ENCODE measurements around the gene FBXO9.
"Not testable (repeated sequence)": the region's sequence is repeated elsewhere in the genome, so short reads cannot be mapped to it uniquely, and the experiment has no call there.

Gene FBXO9

DNA sequence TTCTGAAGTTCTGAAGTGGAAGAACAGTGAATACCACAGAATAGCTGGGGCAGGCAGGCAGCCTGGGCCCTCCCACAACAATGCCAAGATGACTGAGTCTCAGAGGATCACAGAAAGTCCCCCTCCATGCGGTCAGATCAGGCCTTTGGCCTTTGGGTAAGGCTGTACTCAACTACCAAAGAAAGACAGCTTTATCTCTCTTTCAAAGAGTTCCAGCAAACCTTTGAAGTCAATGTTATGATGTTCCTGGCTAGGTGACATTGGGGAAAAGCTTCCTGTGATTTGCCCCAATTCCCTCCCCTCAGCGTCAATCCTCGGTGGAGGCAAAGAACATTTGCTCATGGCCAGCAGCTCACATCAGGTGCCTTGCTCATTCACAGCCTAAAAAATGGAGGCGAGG is 10.7 kb upstream of the FBXO9 start:
- DNase-seq (ENCODE audit: low read depth, low spot score) = no peak
- in situ Hi-C loops (cut with HindIII; ENCODE audit: low sequenced_read_pairs) = no loop called here
- TF ChIP-seq CTCF (IDR thresholded peaks at IDR 0.05; ENCODE audit: low read depth, low read length) = no peak
- no peak overlapping the region for H3K4me3 ChIP-seq (ENCODE audit: low read depth, low read length)

- H3K4me3 ChIP-seq (ENCODE audit: low read depth, low read length) = no peak overlapping the region
- in situ Hi-C loops (cut with HindIII; ENCODE audit: low sequenced_read_pairs) = no loop called here
- no peak for DNase-seq (ENCODE audit: low read depth, low spot score)
- no peak for TF ChIP-seq CTCF (IDR thresholded peaks at IDR 0.05; ENCODE audit: low read depth, low read length)
Observed at GRCh38 chr6:53055873-53056272, 9.3 kb upstream of the FBXO9 start.

GRCh38 chr6:53056273-53056672 is 8.9 kb upstream of the FBXO9 start:
- no peak for TF ChIP-seq CTCF (IDR thresholded peaks at IDR 0.05; ENCODE audit: low read depth, low read length)
- in situ Hi-C loops (cut with HindIII; ENCODE audit: low sequenced_read_pairs) = no loop called here
- DNase-seq (ENCODE audit: low read depth, low spot score) = no peak
- no peak overlapping the region for H3K4me3 ChIP-seq (ENCODE audit: low read depth, low read length)

- no peak for TF ChIP-seq CTCF (IDR thresholded peaks at IDR 0.05; ENCODE audit: low read depth, low read length)
- no peak overlapping the region for H3K4me3 ChIP-seq (ENCODE audit: low read depth, low read length)
- no peak for DNase-seq (ENCODE audit: low read depth, low spot score)
- in situ Hi-C loops (cut with HindIII; ENCODE audit: low sequenced_read_pairs) = no loop called here
Observed at GRCh38 chr6:53058388-53059195, 6.6 kb upstream of the FBXO9 start.

DNA sequence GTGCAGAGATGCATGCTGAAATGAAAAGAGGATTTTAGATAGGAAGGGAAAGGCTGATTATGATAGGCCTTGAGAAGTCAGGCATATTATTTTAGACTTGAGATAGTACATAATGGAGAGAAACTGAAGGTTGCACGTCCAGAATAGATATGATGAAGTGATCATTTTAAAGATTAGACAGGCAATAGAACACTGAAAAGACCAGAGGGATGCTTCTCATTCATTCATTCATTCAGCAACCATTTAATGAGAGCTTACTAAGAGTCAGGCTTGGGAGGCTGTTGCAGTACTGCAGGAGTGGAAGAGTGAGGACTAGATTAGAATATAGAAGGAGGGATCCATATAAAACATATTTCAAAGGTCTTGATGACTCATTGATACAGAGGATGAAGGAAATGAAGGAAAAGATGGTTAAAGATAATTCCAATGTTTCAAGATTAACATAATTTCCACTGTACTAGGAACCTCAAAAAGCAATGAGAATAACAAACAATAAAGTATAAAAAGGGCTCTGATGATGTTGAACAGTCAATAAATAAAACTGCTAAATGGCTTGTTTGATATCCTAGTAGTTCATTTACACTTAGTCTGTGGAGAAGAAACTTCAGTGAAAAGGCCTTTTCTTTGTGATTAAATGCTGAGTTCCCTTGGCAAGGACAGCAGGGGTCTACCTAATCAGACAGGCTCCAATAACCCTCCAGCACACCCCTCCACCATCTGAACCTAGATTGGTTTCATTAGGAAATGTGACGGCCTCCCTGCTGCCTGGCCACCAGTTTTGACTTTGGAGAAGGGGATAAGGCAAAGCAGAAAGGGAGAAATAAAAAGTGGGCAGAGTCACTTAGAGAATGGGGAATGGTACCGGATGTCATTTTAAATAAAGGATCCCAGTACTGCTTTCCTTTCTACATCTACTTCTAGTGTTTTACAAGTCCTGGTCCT is 5.3 kb upstream of the FBXO9 start:
- TF ChIP-seq CTCF (IDR thresholded peaks at IDR 0.05; ENCODE audit: low read depth, low read length) = no peak
- H3K4me3 ChIP-seq (ENCODE audit: low read depth, low read length) = peak overlapping the region; percentile 76
- in situ Hi-C loops (cut with HindIII; ENCODE audit: low sequenced_read_pairs) = no loop called here
- DNase-seq (ENCODE audit: low read depth, low spot score) = no peak

DNA sequence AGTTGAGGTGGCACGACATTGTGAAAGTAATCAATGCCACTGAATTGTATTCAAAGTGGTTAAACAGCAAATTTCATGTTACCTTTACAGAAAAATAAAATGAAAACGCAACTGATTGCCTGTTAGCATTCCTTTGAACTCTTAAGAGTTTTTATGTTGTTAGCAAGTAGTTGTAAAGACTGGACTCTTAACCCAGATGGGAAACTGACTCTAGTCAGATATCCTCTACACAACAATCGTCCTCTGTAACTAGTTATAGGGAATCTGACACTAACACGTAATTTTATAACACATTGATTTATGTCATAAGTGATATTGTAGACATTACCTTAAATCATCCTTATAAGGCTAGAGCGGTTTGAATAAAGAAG is 3.0 kb upstream of the FBXO9 start:
- no peak for DNase-seq (ENCODE audit: low read depth, low spot score)
- TF ChIP-seq CTCF (IDR thresholded peaks at IDR 0.05; ENCODE audit: low read depth, low read length) = no peak
- in situ Hi-C loops (cut with HindIII; ENCODE audit: low sequenced_read_pairs) = no loop called here
- peak overlapping the region; percentile 76 for H3K4me3 ChIP-seq (ENCODE audit: low read depth, low read length)

- H3K4me3 ChIP-seq (ENCODE audit: low read depth, low read length); DNase-seq (ENCODE audit: low read depth, low spot score); in situ Hi-C loops (cut with HindIII; ENCODE audit: low sequenced_read_pairs): not testable (repeated sequence)
Observed at GRCh38 chr6:53064255-53064654, 949 bp upstream of the FBXO9 start.

Measured in astrocyte of the spinal cord (primary cell).